Measurements from ENCODE around the gene EDN1. TPM values are rescaled to one million over a fixed set of nuclear protein-coding genes. Genes with fewer than 3 reads are reported as not detected.

Gene EDN1
- total RNA-seq, 2 experiments from 2014 or later: not detected

GRCh38 chr6:12343440-12344162, 53.4 kb downstream of the EDN1 start:
- no peak for ATAC-seq
- no peak for DNase-seq
- H3K4me1 Mint-ChIP-seq: no peaks in the 10 kb centered on the region
- H3K36me3 Mint-ChIP-seq: no peaks in the 10 kb centered on the region
- H3K9me3 Mint-ChIP-seq (ENCODE audit: low read depth): no peaks in the 10 kb centered on the region
- CTCF ChIA-PET: no interaction called here
- H3K27ac Mint-ChIP-seq: no peak overlapping the region
- H3K27me3 Mint-ChIP-seq: peaks cover 2% of the 10 kb centered on the region
- H3K4me3 Mint-ChIP-seq: no peak overlapping the region

- no peak for ATAC-seq
- Mint-ChIP-seq H3K4me1 (no peaks in the 10 kb centered on the region), H3K27me3 (peaks cover 2% of the 10 kb centered on the region), H3K9me3 (ENCODE audit: low read depth) (no peaks in the 10 kb centered on the region), H3K4me3 (no peak overlapping the region), H3K27ac (no peak overlapping the region), H3K36me3 (no peaks in the 10 kb centered on the region)
- no peak for DNase-seq
- CTCF ChIA-PET: no interaction called here
These were observed 54.1 kb downstream of the EDN1 start for GRCh38 chr6:12344296-12344695.

GRCh38 chr6:12344961-12345693, 55.0 kb downstream of the EDN1 start:
- DNase-seq: no peak
- CTCF ChIA-PET: interaction anchor here (0.6 kb wide), 1 partner anchor 987 kb away, joined by 3 read pairs; no protein-coding TSS in a partner anchor
- Mint-ChIP-seq H3K9me3 (ENCODE audit: low read depth) (no peaks in the 10 kb centered on the region), H3K4me1 (no peaks in the 10 kb centered on the region), H3K36me3 (no peaks in the 10 kb centered on the region), H3K27me3 (peaks cover 2% of the 10 kb centered on the region), H3K27ac (no peak overlapping the region), H3K4me3 (no peak overlapping the region)
- no peak for ATAC-seq

- Mint-ChIP-seq H3K9me3 (ENCODE audit: low read depth) (no peaks in the 10 kb centered on the region), H3K27ac (no peak overlapping the region), H3K27me3 (no peaks in the 10 kb centered on the region), H3K4me1 (no peaks in the 10 kb centered on the region), H3K36me3 (no peaks in the 10 kb centered on the region), H3K4me3 (no peak overlapping the region)
- no peak for ATAC-seq
- no peak for DNase-seq
- CTCF ChIA-PET: interaction anchor here (0.6 kb wide), 1 partner anchor 988 kb away, joined by 3 read pairs; no protein-coding TSS in a partner anchor
These were observed 55.5 kb downstream of the EDN1 start for GRCh38 chr6:12345694-12346058.

Data from activated CD8-positive, alpha-beta memory T cell treated with anti-CD3 and anti-CD28 coated beads, Interleukin-2, amount 10 ng/mL, durations not matched to agents 7 days and 5 days (primary cell).